Neural crest cell (in vitro differentiated cells): ENCODE results near the gene SAFB2. TPM values are rescaled to one million over a fixed set of nuclear protein-coding genes. Genes with fewer than 3 reads are reported as not detected.

ENCODE experiments used
- DNase-seq: peaks from one replicate; pipeline ENCODE4 v3.0.0; 2021; ENCODE audit warnings: low read depth, mixed read lengths, low spot score
- H3K27ac Mint-ChIP-seq: one replicate; pipeline ENCODE4 v1.8.0; 2021; ENCODE audit warnings: mild to moderate bottlenecking, mixed read lengths; ENCODE audit not compliant: unreplicated experiment
- H3K27me3 Mint-ChIP-seq: 2 replicates; pipeline ENCODE4 v1.8.0; 2021; ENCODE audit warnings: low read depth, mild to moderate bottlenecking, mixed read lengths
- H3K36me3 Mint-ChIP-seq: 2 replicates; pipeline ENCODE4 v1.8.0; 2021; ENCODE audit warnings: low read depth, mild to moderate bottlenecking, mixed read lengths
- H3K4me1 Mint-ChIP-seq: 2 replicates; pipeline ENCODE4 v1.8.0; 2021; ENCODE audit warnings: mixed read lengths
- H3K4me3 Mint-ChIP-seq: one replicate; pipeline ENCODE4 v1.8.0; 2021; ENCODE audit warnings: mild to moderate bottlenecking, mixed read lengths
- H3K9me3 Mint-ChIP-seq: 2 replicates; pipeline ENCODE4 v1.8.0; 2021; ENCODE audit warnings: mixed read lengths
- total RNA-seq: library from RNA; stranded (reverse); gene quantifications from 2 replicates; pipeline ENCODE4 v1.2.1, GENCODE V29; 2021
- TF ChIP-seq, protein P1 (sequence below): fragments of 200-600 bp; sonication (generic); conservative IDR thresholded peaks from 2 replicates; pipeline ENCODE4 v1.5.0; 2021; ENCODE audit warnings: antibody characterized with exemption, mild to moderate bottlenecking

SAFB2 gene
- total RNA-seq, 1 donor from 2014 or later, result 103 TPM

DNA sequence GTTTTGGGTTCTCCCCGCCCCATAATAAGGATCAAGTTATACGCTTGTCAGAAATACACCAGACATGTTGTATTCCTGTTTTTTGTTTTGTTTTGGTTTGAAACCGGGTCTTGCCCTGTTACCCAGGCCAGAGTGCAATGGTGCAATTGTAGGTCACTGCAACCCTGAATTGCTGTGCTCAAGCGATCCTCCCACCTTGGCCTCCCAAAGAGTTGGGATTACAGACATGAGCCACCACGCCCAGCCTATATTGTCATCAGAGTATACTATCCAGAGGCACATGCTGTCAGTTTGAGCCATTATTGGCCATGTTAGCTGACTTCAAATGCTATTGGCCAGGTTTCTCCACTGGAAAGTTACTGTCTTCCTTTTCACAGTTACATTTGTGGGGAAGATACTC lies 10.1 kb upstream of the SAFB2 start:
- Mint-ChIP-seq H3K36me3 (peaks cover 4% of the 10 kb centered on the region), H3K27me3 (no peaks in the 10 kb centered on the region), H3K27ac (no peak overlapping the region), H3K9me3 (no peaks in the 10 kb centered on the region), H3K4me1 (peaks cover 7% of the 10 kb centered on the region), H3K4me3 (no peak overlapping the region)
- DNase-seq, result no peak
- TF ChIP-seq, protein P1, sequence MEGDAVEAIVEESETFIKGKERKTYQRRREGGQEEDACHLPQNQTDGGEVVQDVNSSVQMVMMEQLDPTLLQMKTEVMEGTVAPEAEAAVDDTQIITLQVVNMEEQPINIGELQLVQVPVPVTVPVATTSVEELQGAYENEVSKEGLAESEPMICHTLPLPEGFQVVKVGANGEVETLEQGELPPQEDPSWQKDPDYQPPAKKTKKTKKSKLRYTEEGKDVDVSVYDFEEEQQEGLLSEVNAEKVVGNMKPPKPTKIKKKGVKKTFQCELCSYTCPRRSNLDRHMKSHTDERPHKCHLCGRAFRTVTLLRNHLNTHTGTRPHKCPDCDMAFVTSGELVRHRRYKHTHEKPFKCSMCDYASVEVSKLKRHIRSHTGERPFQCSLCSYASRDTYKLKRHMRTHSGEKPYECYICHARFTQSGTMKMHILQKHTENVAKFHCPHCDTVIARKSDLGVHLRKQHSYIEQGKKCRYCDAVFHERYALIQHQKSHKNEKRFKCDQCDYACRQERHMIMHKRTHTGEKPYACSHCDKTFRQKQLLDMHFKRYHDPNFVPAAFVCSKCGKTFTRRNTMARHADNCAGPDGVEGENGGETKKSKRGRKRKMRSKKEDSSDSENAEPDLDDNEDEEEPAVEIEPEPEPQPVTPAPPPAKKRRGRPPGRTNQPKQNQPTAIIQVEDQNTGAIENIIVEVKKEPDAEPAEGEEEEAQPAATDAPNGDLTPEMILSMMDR, result no peak

DNA sequence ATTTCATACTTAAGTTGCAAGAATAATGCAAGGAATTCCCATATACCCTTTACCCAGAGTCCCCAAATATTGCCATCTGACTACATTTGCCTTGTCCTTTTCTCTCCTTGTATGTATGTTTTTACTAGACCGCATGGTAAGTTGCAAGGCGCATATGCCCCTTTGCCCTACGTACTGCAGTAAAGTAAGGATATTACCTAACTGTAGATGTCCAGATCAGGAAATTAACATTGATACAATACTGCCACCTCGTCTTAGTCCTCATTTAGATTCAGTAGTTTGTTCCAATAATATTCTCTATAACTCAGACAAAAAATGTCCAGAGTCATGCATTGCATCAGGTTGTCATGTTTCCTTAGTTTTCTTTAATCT lies 9.7 kb upstream of the SAFB2 start:
- Mint-ChIP-seq H3K36me3 (peaks cover 7% of the 10 kb centered on the region), H3K4me3 (no peak overlapping the region), H3K27ac (no peak overlapping the region), H3K9me3 (no peaks in the 10 kb centered on the region), H3K4me1 (peaks cover 11% of the 10 kb centered on the region), H3K27me3 (no peaks in the 10 kb centered on the region)
- TF ChIP-seq, protein P1, result no peak
- DNase-seq, result no peak

DNA sequence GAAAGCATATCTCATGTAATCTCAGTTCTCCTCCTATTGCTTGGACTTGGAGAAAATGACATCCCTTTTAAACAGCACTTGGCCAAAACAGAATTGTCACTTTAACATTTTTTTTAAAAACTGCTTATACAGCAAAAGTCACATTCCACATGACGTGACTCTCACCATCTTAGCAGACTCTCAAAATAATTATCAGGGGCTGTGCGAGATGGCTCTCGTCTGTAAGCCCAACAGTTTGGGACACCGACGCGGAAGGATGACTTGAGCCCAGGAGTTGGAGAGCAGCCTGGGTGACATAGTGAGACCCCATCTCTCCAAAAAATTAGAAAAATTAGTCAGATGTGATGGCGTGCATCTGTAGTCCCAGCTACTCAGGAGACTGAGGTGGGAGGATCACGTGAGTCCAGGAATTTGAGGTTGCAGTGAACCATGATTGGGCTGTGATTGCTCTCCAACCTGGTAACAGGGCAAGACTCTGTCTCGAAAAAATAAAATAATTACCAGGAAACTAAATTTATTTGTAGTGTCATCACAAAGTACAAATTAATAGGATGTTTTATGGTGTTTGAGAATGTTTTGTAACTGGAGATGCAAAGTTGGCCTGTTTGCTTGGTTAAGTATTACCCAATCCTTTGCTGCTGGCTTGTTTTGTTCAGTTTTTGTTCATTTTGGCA lies 9.1 kb upstream of the SAFB2 start:
- Mint-ChIP-seq H3K36me3 (peaks cover 7% of the 10 kb centered on the region), H3K4me3 (no peak overlapping the region), H3K9me3 (no peaks in the 10 kb centered on the region), H3K27ac (no peak overlapping the region), H3K4me1 (peaks cover 11% of the 10 kb centered on the region), H3K27me3 (no peaks in the 10 kb centered on the region)
- TF ChIP-seq, protein P1, result no peak
- DNase-seq, result no peak

DNA sequence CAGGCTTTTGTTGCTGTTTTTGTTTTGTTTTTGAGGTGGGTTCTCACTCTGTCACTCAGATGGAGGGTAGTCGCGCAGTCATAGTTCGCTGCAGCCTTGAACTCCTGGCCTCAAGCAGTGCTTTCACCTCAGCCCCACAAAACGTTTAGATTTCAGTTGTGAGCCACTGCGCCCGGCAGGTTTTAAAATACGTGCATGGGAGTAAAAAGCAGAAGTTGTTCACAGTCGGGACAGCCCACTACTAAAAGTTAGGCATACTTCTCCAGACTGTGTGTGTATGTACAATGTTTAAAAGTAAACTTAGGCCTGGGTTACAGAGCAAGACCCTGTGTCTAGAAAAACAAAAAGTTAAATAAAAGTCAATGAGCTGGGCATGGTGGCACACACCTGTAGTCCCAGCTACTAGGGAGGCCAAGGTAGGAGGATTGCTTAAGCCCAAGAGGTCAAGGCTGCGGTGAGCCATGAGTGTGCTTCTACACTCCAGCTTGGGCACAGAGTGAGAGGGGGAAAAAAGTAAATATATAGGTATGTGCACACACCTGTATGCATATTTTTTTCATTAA lies 6.4 kb upstream of the SAFB2 start:
- Mint-ChIP-seq H3K4me1 (peaks cover 37% of the 10 kb centered on the region), H3K9me3 (no peaks in the 10 kb centered on the region), H3K27ac (no peak overlapping the region), H3K36me3 (peaks cover 15% of the 10 kb centered on the region), H3K27me3 (no peaks in the 10 kb centered on the region), H3K4me3 (peak overlapping the region; percentile 21)
- DNase-seq, result no peak
- TF ChIP-seq, protein P1, result no peak

DNA sequence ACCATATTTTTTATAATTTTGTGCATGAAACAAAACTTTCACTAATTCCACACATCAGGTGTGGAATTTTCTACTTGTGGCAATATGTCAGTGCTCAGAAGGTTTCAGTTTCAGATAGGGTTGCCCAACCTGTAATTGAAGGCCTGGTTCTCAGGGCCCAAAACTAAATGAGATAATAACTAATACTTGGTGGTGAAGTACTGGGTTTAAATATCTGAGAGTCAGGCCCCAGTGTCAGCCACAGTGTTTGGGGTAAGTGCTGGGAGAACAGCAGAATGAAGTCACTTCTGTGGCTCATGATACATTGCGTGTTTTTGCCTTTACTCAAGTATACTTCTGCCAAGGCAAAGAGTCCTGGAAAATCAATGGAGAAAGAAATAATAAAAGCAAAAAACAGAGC lies 5.9 kb upstream of the SAFB2 start:
- Mint-ChIP-seq H3K4me3 (no peak overlapping the region), H3K4me1 (peaks cover 37% of the 10 kb centered on the region), H3K27me3 (no peaks in the 10 kb centered on the region), H3K36me3 (peaks cover 15% of the 10 kb centered on the region), H3K27ac (no peak overlapping the region), H3K9me3 (no peaks in the 10 kb centered on the region)
- TF ChIP-seq, protein P1, result no peak
- no peak for DNase-seq
